Measurements from ENCODE around the gene ALDH8A1.

DNA sequence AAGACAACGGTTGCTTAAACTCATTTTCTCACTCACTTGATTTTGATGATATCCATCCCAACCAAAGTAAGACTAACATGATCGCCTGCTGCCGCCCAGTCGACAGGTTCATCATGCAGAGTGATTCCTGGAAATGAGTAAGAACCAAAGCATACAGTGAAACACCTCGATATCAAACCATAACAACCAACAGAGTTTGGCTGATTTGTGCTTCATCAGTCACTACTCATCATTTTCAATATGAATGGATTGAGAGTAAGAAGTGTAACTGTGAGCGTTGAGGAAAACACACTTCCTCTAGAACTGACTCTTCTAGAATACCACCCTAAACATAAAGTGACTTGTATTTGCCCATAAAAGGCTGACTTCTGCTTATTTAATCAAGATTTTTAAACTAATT, 29.2 kb upstream of the ALDH8A1 start:
- TF ChIP-seq, protein P1, sequence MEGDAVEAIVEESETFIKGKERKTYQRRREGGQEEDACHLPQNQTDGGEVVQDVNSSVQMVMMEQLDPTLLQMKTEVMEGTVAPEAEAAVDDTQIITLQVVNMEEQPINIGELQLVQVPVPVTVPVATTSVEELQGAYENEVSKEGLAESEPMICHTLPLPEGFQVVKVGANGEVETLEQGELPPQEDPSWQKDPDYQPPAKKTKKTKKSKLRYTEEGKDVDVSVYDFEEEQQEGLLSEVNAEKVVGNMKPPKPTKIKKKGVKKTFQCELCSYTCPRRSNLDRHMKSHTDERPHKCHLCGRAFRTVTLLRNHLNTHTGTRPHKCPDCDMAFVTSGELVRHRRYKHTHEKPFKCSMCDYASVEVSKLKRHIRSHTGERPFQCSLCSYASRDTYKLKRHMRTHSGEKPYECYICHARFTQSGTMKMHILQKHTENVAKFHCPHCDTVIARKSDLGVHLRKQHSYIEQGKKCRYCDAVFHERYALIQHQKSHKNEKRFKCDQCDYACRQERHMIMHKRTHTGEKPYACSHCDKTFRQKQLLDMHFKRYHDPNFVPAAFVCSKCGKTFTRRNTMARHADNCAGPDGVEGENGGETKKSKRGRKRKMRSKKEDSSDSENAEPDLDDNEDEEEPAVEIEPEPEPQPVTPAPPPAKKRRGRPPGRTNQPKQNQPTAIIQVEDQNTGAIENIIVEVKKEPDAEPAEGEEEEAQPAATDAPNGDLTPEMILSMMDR (IDR thresholded peaks at IDR 0.05; ENCODE audit: low read length) = no peak
- TF ChIP-seq EZH2 (IDR thresholded peaks at IDR 0.05; ENCODE audit: borderline replicate concordance, low read length) = no peak
